ENCODE measurements around the gene RCL1.

- TF ChIP-seq, protein P1, sequence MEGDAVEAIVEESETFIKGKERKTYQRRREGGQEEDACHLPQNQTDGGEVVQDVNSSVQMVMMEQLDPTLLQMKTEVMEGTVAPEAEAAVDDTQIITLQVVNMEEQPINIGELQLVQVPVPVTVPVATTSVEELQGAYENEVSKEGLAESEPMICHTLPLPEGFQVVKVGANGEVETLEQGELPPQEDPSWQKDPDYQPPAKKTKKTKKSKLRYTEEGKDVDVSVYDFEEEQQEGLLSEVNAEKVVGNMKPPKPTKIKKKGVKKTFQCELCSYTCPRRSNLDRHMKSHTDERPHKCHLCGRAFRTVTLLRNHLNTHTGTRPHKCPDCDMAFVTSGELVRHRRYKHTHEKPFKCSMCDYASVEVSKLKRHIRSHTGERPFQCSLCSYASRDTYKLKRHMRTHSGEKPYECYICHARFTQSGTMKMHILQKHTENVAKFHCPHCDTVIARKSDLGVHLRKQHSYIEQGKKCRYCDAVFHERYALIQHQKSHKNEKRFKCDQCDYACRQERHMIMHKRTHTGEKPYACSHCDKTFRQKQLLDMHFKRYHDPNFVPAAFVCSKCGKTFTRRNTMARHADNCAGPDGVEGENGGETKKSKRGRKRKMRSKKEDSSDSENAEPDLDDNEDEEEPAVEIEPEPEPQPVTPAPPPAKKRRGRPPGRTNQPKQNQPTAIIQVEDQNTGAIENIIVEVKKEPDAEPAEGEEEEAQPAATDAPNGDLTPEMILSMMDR (IDR thresholded peaks at IDR 0.05): no peak
- TF ChIP-seq, protein P2, sequence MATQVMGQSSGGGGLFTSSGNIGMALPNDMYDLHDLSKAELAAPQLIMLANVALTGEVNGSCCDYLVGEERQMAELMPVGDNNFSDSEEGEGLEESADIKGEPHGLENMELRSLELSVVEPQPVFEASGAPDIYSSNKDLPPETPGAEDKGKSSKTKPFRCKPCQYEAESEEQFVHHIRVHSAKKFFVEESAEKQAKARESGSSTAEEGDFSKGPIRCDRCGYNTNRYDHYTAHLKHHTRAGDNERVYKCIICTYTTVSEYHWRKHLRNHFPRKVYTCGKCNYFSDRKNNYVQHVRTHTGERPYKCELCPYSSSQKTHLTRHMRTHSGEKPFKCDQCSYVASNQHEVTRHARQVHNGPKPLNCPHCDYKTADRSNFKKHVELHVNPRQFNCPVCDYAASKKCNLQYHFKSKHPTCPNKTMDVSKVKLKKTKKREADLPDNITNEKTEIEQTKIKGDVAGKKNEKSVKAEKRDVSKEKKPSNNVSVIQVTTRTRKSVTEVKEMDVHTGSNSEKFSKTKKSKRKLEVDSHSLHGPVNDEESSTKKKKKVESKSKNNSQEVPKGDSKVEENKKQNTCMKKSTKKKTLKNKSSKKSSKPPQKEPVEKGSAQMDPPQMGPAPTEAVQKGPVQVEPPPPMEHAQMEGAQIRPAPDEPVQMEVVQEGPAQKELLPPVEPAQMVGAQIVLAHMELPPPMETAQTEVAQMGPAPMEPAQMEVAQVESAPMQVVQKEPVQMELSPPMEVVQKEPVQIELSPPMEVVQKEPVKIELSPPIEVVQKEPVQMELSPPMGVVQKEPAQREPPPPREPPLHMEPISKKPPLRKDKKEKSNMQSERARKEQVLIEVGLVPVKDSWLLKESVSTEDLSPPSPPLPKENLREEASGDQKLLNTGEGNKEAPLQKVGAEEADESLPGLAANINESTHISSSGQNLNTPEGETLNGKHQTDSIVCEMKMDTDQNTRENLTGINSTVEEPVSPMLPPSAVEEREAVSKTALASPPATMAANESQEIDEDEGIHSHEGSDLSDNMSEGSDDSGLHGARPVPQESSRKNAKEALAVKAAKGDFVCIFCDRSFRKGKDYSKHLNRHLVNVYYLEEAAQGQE (IDR thresholded peaks at IDR 0.05): no peak
These were observed 33.8 kb downstream of the RCL1 start for GRCh38 chr9:4826417-4827166.
